GM21381 (cell line): ENCODE results near the gene E2F8.

Experiments used
- ATAC-seq: cut with Tn5 transposase; IDR thresholded peaks from one replicate; pipeline ENCODE4 v1.9.1; 2021; ENCODE audit warnings: mild to moderate bottlenecking, moderate library complexity; ENCODE audit not compliant: unreplicated experiment

E2F8 gene

GRCh38 chr11:19253153-19253745 is 12.5 kb upstream of the E2F8 start:
- no peak for ATAC-seq

GRCh38 chr11:19252394-19253152 is 11.8 kb upstream of the E2F8 start:
- ATAC-seq: no peak

GRCh38 chr11:19251577-19251976 is 10.8 kb upstream of the E2F8 start:
- no peak for ATAC-seq

- no peak for ATAC-seq
Observed at GRCh38 chr11:19246816-19247215, 6.1 kb upstream of the E2F8 start.

GRCh38 chr11:19245351-19245750 is 4.6 kb upstream of the E2F8 start:
- no peak for ATAC-seq

GRCh38 chr11:19244621-19245020 is 3.9 kb upstream of the E2F8 start:
- ATAC-seq: no peak

GRCh38 chr11:19244084-19244483 is 3.3 kb upstream of the E2F8 start:
- no peak for ATAC-seq

- ATAC-seq: no peak
Observed at GRCh38 chr11:19243613-19244012, 2.9 kb upstream of the E2F8 start.

- ATAC-seq: no peak
Observed at GRCh38 chr11:19243143-19243542, 2.4 kb upstream of the E2F8 start.

GRCh38 chr11:19242179-19242932 is 1.6 kb upstream of the E2F8 start:
- no peak for ATAC-seq

- ATAC-seq: peak; percentile 37
Observed at GRCh38 chr11:19241260-19242178, 774 bp upstream of the E2F8 start.

GRCh38 chr11:19239039-19239438 is 1.7 kb downstream of the E2F8 start:
- ATAC-seq: no peak

GRCh38 chr11:19237813-19238212 is 2.9 kb downstream of the E2F8 start:
- ATAC-seq: no peak

- no peak for ATAC-seq
Observed at GRCh38 chr11:19237381-19237780, 3.4 kb downstream of the E2F8 start.

GRCh38 chr11:19234231-19234817 is 6.4 kb downstream of the E2F8 start:
- ATAC-seq: no peak

- ATAC-seq: no peak
Observed at GRCh38 chr11:19232910-19233503, 7.7 kb downstream of the E2F8 start.

- no peak for ATAC-seq
Observed at GRCh38 chr11:19229671-19230070, 11.1 kb downstream of the E2F8 start.

- ATAC-seq: no peak
Observed at GRCh38 chr11:19228968-19229367, 11.8 kb downstream of the E2F8 start.

GRCh38 chr11:19226378-19227195 is 14.2 kb downstream of the E2F8 start:
- no peak for ATAC-seq
